H1 (cell line): ENCODE data around the gene FRZB. TPM values are rescaled to one million over a fixed set of nuclear protein-coding genes. Genes with fewer than 3 reads are reported as not detected.

ENCODE experiments used
- CTCF ChIA-PET: fragments of 300-600 bp; sonication (Branson Sonifier 250); formaldehyde crosslinking; loops from one replicate; lab custom pipeline; 2021; ENCODE audit not compliant: partially characterized antibody; lab: Charles Lee
- POLR2A ChIA-PET: fragments of 300-600 bp; sonication (Branson Sonifier 250); formaldehyde crosslinking; loops from one replicate; lab custom pipeline; 2021; ENCODE audit warnings: inconsistent platforms; ENCODE audit not compliant: partially characterized antibody; lab: Charles Lee
- DNase-seq, 2 experiments: peaks; one replicate each; pipeline versions ENCODE4 v3.0.0 to v3.0.0-alpha.2; 2010 to 2022; ENCODE audit warnings: low spot score in 2 of 2, low read depth in 1 of 2, mixed read lengths in 1 of 2
- FAIRE-seq: peaks from 2 replicates; lab custom pipeline; 2011; peaks lifted over from hg19 to GRCh38; lab: Jason Lieb, UNC
- H2AFZ ChIP-seq: 2 replicates; pipeline ENCODE4 v1.8.1; 2012; ENCODE audit warnings: low read length, inconsistent platforms
- H2AK5ac ChIP-seq: 2 replicates; pipeline ENCODE4 v1.6.1; 2013; ENCODE audit warnings: low read depth, low read length
- H2BK120ac ChIP-seq: replicated peaks from 2 replicates; pipeline ENCODE3; 2013; ENCODE audit warnings: low read depth, low read length, inconsistent platforms
- H2BK12ac ChIP-seq: 2 replicates; pipeline ENCODE4 v1.6.1; 2013; ENCODE audit warnings: low read depth, low read length
- H2BK15ac ChIP-seq: 2 replicates; pipeline ENCODE4 v1.6.1; 2013; ENCODE audit warnings: low read length
- H2BK20ac ChIP-seq: 2 replicates; pipeline ENCODE4 v1.6.1; 2013; ENCODE audit warnings: low read length
- H2BK5ac ChIP-seq: 2 replicates; pipeline ENCODE4 v1.6.1; 2013; ENCODE audit warnings: low read depth, low read length
- H3K14ac ChIP-seq: 2 replicates; pipeline ENCODE4 v1.6.1; 2013; ENCODE audit warnings: inconsistent platforms; ENCODE audit not compliant: insufficient read length
- H3K18ac ChIP-seq: 2 replicates; pipeline ENCODE4 v1.6.1; 2013; ENCODE audit warnings: low read length; ENCODE audit errors: extremely low read depth
- H3K23ac ChIP-seq: 2 replicates; pipeline ENCODE4 v1.6.1; 2013; ENCODE audit warnings: inconsistent platforms; ENCODE audit not compliant: insufficient read length
- H3K23me2 ChIP-seq: 2 replicates; pipeline ENCODE4 v1.6.1; 2013; ENCODE audit warnings: low read depth, low read length
- H3K27ac ChIP-seq: 2 replicates; pipeline ENCODE4 v1.6.1; 2011; ENCODE audit warnings: low read depth, low read length, inconsistent platforms
- H3K27me3 ChIP-seq, 4 experiments: replicated peaks in 1 of 4; 1 replicate in 1 of 4; 2 replicates in 3 of 4; pipeline versions ENCODE4 v1.6.1 to v1.8.1; 2011 to 2013; ENCODE audit warnings: low read length in 3 of 4, mild to moderate bottlenecking in 3 of 4, inconsistent platforms in 2 of 4, mixed read lengths in 2 of 4, moderate library complexity in 1 of 4; ENCODE audit not compliant: control insufficient read depth in 3 of 4, insufficient read depth in 3 of 4; ENCODE audit errors: extremely low read depth in 1 of 4
- H3K36me3 ChIP-seq, 4 experiments: 2 replicates each; pipeline versions ENCODE4 v1.6.1 to v1.8.1; 2011 to 2013; ENCODE audit warnings: mild to moderate bottlenecking in 4 of 4, low read length in 3 of 4, moderate library complexity in 2 of 4, control low read depth in 1 of 4, inconsistent platforms in 1 of 4; ENCODE audit not compliant: insufficient read depth in 4 of 4, control insufficient read depth in 2 of 4
- H3K4ac ChIP-seq: replicated peaks from 2 replicates; pipeline ENCODE3; 2013; ENCODE audit warnings: low read length, low read depth, mixed read lengths, inconsistent platforms; ENCODE audit not compliant: insufficient read length
- H3K4me1 ChIP-seq, 4 experiments: replicated peaks in 1 of 4; 1 replicate in 1 of 4; 2 replicates in 3 of 4; pipeline versions ENCODE4 v1.6.1 to v1.8.1; 2011 to 2013; ENCODE audit warnings: low read length in 3 of 4, inconsistent platforms in 2 of 4, mixed read lengths in 1 of 4; ENCODE audit not compliant: insufficient read depth in 4 of 4, control insufficient read depth in 3 of 4
- H3K4me2 ChIP-seq, 2 experiments: 2 replicates each; pipeline versions ENCODE4 v1.6.1 to v1.8.1; 2011 to 2013; ENCODE audit warnings: low read depth in 2 of 2, low read length in 2 of 2, control low read depth in 1 of 2, inconsistent platforms in 1 of 2, mild to moderate bottlenecking in 1 of 2; ENCODE audit not compliant: insufficient read depth in 1 of 2
- H3K4me3 ChIP-seq, 4 experiments: fragments of 200-600, 300-600 bp in 1 of 4; sonication (generic), shearing (Covaris generic), sonication (Bioruptor Twin) in 1 of 4; 2 replicates each; pipeline versions ENCODE4 v1.5.1 to v1.8.1; 2011 to 2016; ENCODE audit warnings: low read length in 4 of 4, low read depth in 3 of 4, control low read depth in 2 of 4, inconsistent platforms in 2 of 4, mild to moderate bottlenecking in 2 of 4, mixed read lengths in 1 of 4, moderate library complexity in 1 of 4; ENCODE audit not compliant: insufficient read depth in 2 of 4; ENCODE audit errors: extremely low read depth in 1 of 4
- H3K56ac ChIP-seq: replicated peaks from 2 replicates; pipeline ENCODE3; 2013; ENCODE audit warnings: low read depth, mild to moderate bottlenecking, mixed read lengths, low read length, inconsistent platforms; ENCODE audit not compliant: insufficient read length
- H3K79me1 ChIP-seq: 2 replicates; pipeline ENCODE4 v1.6.1; 2013; ENCODE audit warnings: low read depth, low read length, control low read depth
- H3K79me2 ChIP-seq, 2 experiments: 2 replicates each; pipeline versions ENCODE4 v1.6.1 to v1.8.1; 2012 to 2013; ENCODE audit warnings: low read length in 2 of 2, mild to moderate bottlenecking in 2 of 2, inconsistent platforms in 1 of 2; ENCODE audit not compliant: insufficient read depth in 2 of 2, control insufficient read depth in 1 of 2
- H3K9ac ChIP-seq, 4 experiments: replicated peaks in 1 of 4; 1 replicate in 1 of 4; 2 replicates in 3 of 4; pipeline versions ENCODE4 v1.6.1 to v1.8.1; 2011 to 2013; ENCODE audit warnings: low read depth in 3 of 4, low read length in 3 of 4, control low read depth in 2 of 4, mild to moderate bottlenecking in 2 of 4, moderate library complexity in 2 of 4, inconsistent platforms in 1 of 4; ENCODE audit errors: extremely low read depth in 1 of 4
- H3K9me3 ChIP-seq, 2 experiments: 2 replicates each; pipeline versions ENCODE4 v1.6.1 to v1.8.1; 2012 to 2013; ENCODE audit warnings: mild to moderate bottlenecking in 2 of 2, moderate library complexity in 2 of 2, control low read depth in 1 of 2, inconsistent platforms in 1 of 2, low read depth in 1 of 2, low read length in 1 of 2, mixed read lengths in 1 of 2; ENCODE audit not compliant: insufficient read depth in 2 of 2
- H4K20me1 ChIP-seq, 2 experiments: replicated peaks in 1 of 2; 2 replicates each; pipeline versions ENCODE3 to v1.8.1; 2011 to 2013; ENCODE audit warnings: inconsistent platforms in 2 of 2, low read length in 2 of 2, mild to moderate bottlenecking in 1 of 2; ENCODE audit not compliant: insufficient read depth in 2 of 2, control insufficient read depth in 1 of 2
- H4K5ac ChIP-seq: 2 replicates; pipeline ENCODE4 v1.6.1; 2013; ENCODE audit warnings: low read length, low read depth, mixed read lengths, inconsistent platforms; ENCODE audit not compliant: insufficient read length
- H4K8ac ChIP-seq: 2 replicates; pipeline ENCODE4 v1.8.0; 2013; ENCODE audit warnings: mild to moderate bottlenecking, moderate library complexity, low read length, inconsistent platforms; ENCODE audit not compliant: insufficient read depth; ENCODE audit errors: extremely low read depth
- H4K91ac ChIP-seq: replicated peaks from 2 replicates; pipeline ENCODE3; 2013; ENCODE audit warnings: low read length, mixed read lengths, inconsistent platforms; ENCODE audit not compliant: insufficient read length
- BCL11A ChIP-seq, 2 experiments: IDR thresholded peaks; one replicate each; pipeline ENCODE4 v1.6.1; 2011; ENCODE audit warnings: low read depth in 2 of 2, low read length in 2 of 2, mild to moderate bottlenecking in 2 of 2
- CHD1 ChIP-seq: IDR thresholded peaks from 2 replicates; pipeline ENCODE4 v1.6.1; 2012; ENCODE audit warnings: low read depth, low read length, improper control_type of control experiment
- GTF2F1 ChIP-seq: IDR thresholded peaks from 2 replicates; pipeline ENCODE4 v1.6.1; 2012; ENCODE audit warnings: low read depth, low read length, improper control_type of control experiment, borderline replicate concordance
- NANOG ChIP-seq: IDR thresholded peaks from 2 replicates; pipeline ENCODE4 v1.6.1; 2011; ENCODE audit warnings: low read length, low read depth, mild to moderate bottlenecking, inconsistent platforms; ENCODE audit not compliant: insufficient read depth, poor library complexity, severe bottlenecking
- NRF1 ChIP-seq: IDR thresholded peaks from 2 replicates; pipeline ENCODE4 v1.6.1; 2011; ENCODE audit warnings: mild to moderate bottlenecking, low read depth, low read length, improper control_type of control experiment
- POLR2AphosphoS5 ChIP-seq: IDR thresholded peaks from 2 replicates; pipeline ENCODE4 v1.6.1; 2011; ENCODE audit warnings: low read depth, low read length
- POU5F1 ChIP-seq: IDR thresholded peaks from 2 replicates; pipeline ENCODE4 v1.6.1; 2011; ENCODE audit warnings: low read depth, mild to moderate bottlenecking, low read length, moderate library complexity
- TEAD4 ChIP-seq: IDR thresholded peaks from 2 replicates; pipeline ENCODE4 v1.6.1; 2012; ENCODE audit warnings: low read depth, low read length, inconsistent platforms, mixed read lengths
- YY1 ChIP-seq: IDR thresholded peaks from 2 replicates; pipeline ENCODE4 v1.6.1; 2011; ENCODE audit warnings: low read depth, mild to moderate bottlenecking, low read length
- WGBS, 2 experiments: shearing (Covaris generic) in 1 of 2; methylation state at CpG; one replicate each; pipeline versions ENCODE4 v1.1.6 to v1.1.7; 2013 to 2015; ENCODE audit warnings: low lambda C conversion rate in 2 of 2, mixed read lengths in 2 of 2, inconsistent platforms in 1 of 2, low coverage in 1 of 2, missing lambda C conversion rate in 1 of 2; ENCODE audit not compliant: insufficient replicate concordance in 2 of 2, insufficient coverage in 1 of 2, insufficient read length in 1 of 2; ENCODE audit errors: extremely low coverage in 1 of 2, missing lambda C conversion rate in 1 of 2; 5-methylcytosine and 5-hydroxymethylcytosine counted together
- polyA plus RNA-seq, 7 experiments: library from polyadenylated mRNA; depleted of rRNA in 3 of 7; stranded (reverse) in 5 of 7; unstranded in 2 of 7; fragments of >200 nt in 5 of 7; fragments of 200-250 nt in 2 of 7; gene quantifications; 1 replicate in 5 of 7; 2 replicates in 1 of 7; 4 replicates in 1 of 7; pipeline versions ENCODE4 v1.2.1 to v1.2.3, GENCODE V29; 2011 to 2013; ENCODE audit warnings: missing spikeins in 2 of 7, mixed read lengths in 2 of 7
- total RNA-seq: library from RNA; stranded (reverse); fragmentation: NEBNext Ultra II Directional; extraction: Animal tissue kit (Norgen Biotek cat#: 25700); gene quantifications from 2 replicates; pipeline ENCODE4 v1.2.1, GENCODE V29; 2021
- TF ChIP-seq, protein P1 (sequence below): IDR thresholded peaks from 2 replicates; pipeline ENCODE4 v1.6.1; 2012; ENCODE audit warnings: inconsistent platforms

The FRZB gene
- total and polyA plus RNA-seq, 2 of the 8 experiments (the other 6 are each of a cell fraction or from before 2014, with no cell fraction given) = 4.4 to 4.6 TPM

DNA sequence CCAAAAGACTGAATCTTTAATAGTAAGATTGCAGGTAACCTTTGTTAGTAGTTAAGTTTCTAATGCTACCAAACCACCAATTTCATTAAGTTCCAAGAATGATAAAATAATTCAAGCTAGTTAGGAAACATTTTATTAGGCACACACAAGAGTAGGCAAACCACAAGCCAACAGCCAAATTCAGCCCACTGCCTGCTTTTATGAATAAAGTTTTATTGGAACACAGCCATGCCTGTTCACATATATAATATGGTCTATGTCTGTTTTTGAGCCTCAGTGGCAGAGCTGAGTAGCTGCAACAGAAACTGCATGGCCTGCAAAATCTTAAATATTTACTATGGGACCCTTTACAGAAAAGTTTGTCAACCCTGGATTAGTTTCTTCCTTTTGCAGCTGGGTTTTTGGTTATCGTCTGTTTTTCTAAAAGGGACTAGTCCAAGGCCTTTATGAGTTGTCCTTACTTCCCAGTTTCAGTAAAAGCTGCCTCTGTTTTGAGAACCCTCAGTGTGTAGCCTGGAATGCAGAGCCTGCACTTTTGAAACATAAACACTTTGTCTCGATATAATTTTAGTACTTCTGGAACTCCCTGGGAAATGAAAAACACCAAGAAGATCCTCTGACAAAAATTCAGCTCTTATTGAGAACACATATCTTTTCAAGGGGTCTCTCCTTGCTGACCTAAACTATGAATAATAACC lies 39.1 kb downstream of the FRZB start:
- H2AFZ ChIP-seq = peak overlapping the region; percentile 94; the same call in 1 of the 2 replicates
- H4K5ac ChIP-seq = no peak overlapping the region
- H4K8ac ChIP-seq = no peak overlapping the region
- FAIRE-seq (no peak), DNase-seq (no peak)
- H3K18ac ChIP-seq = no peak overlapping the region
- no peak overlapping the region for H3K4me3 ChIP-seq
- no peak overlapping the region for H3K23ac ChIP-seq
- H2BK5ac ChIP-seq = no peak overlapping the region
- no peak overlapping the region for H3K14ac ChIP-seq
- H3K4me2 ChIP-seq = no peak overlapping the region
- H3K23me2 ChIP-seq = no peaks in the 10 kb centered on the region
- TF ChIP-seq NANOG (no peak), GTF2F1 (no peak), CHD1 (no peak), NRF1 (no peak), BCL11A (IDR thresholded peaks at IDR 0.05; ENCODE audit: low read depth in 2 of 2, low read length in 2 of 2) (no peak), POU5F1 (no peak), YY1 (no peak), POLR2AphosphoS5 (no peak), TEAD4 (no peak)
- TF ChIP-seq, protein P1, sequence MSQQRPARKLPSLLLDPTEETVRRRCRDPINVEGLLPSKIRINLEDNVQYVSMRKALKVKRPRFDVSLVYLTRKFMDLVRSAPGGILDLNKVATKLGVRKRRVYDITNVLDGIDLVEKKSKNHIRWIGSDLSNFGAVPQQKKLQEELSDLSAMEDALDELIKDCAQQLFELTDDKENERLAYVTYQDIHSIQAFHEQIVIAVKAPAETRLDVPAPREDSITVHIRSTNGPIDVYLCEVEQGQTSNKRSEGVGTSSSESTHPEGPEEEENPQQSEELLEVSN = no peak
- TF ChIP-seq, all 59 proteins: peak for 0
- no peak overlapping the region for H3K9ac ChIP-seq
- H3K4me1 ChIP-seq = peaks cover 0 to 10% (median 2%) of the 10 kb centered on the region in 4 experiments; a peak in 2 of 7 replicates
- H3K27me3 ChIP-seq = no peaks in the 10 kb centered on the region
- CTCF ChIA-PET = interaction anchor here (0.6 to 1.4 kb wide), 7 partner anchors 12 to 1624 kb away, joined by 3 to 5 read pairs (median 4); no protein-coding TSS in a partner anchor
- no peaks in the 10 kb centered on the region; a peak in 1 of 8 replicates for H3K36me3 ChIP-seq
- no peak overlapping the region for H3K56ac ChIP-seq
- H4K20me1 ChIP-seq = no peaks in the 10 kb centered on the region
- H4K91ac ChIP-seq = no peak overlapping the region
- H3K9me3 ChIP-seq = no peaks in the 10 kb centered on the region
- no peak overlapping the region for H2BK120ac ChIP-seq
- H2BK12ac ChIP-seq = no peak overlapping the region
- no peak overlapping the region for H2AK5ac ChIP-seq
- H3K79me1 ChIP-seq = no peaks in the 10 kb centered on the region
- POLR2A ChIA-PET = interaction anchor here (2.3 kb wide), 1 partner anchor 8 kb away, joined by 5 read pairs; no protein-coding TSS in a partner anchor
- no peak overlapping the region for H2BK15ac ChIP-seq
- H3K4ac ChIP-seq = no peak overlapping the region
- 84% methylated on average over 2 of the region's 2 CpGs; no CpG with 5 or more reads in 1 of the 2 experiments for WGBS, 2 experiments
- H3K79me2 ChIP-seq = no peaks in the 10 kb centered on the region
- H3K27ac ChIP-seq = no peak overlapping the region
- no peak overlapping the region for H2BK20ac ChIP-seq
